Stimulated activated CD8-positive, alpha-beta memory T cell treated with anti-CD3 and anti-CD28 coated beads, Interleukin-2, amount 100 ng/mL, for 48 hours (primary cell): ENCODE results near the gene WDPCP.
"Not testable (repeated sequence)": the region's sequence is repeated elsewhere in the genome, so short reads cannot be mapped to it uniquely, and the experiment has no call there.

Experiments
- DNase-seq, 2 donors: peaks; one replicate each; pipeline ENCODE4 v3.0.0-alpha.2; 2020; ENCODE audit warnings: low read depth in 2 of 2

The WDPCP gene

GRCh38 chr2:63369146-63369545 lies 219.1 kb downstream of the WDPCP start:
- DNase-seq = no peak

GRCh38 chr2:63364866-63365265 lies 223.4 kb downstream of the WDPCP start:
- no peak for DNase-seq

GRCh38 chr2:63357722-63358121 lies 230.6 kb downstream of the WDPCP start:
- not testable (repeated sequence) for DNase-seq

- no peak for DNase-seq
Measured at GRCh38 chr2:63347361-63347760, 240.9 kb downstream of the WDPCP start.

- no peak for DNase-seq
Measured at GRCh38 chr2:63346411-63346810, 241.9 kb downstream of the WDPCP start.

- DNase-seq = no peak
Measured at GRCh38 chr2:63345285-63345633, 243.0 kb downstream of the WDPCP start.

- DNase-seq = no peak
Measured at GRCh38 chr2:63344575-63345284, 243.5 kb downstream of the WDPCP start.

GRCh38 chr2:63343397-63344109 lies 244.7 kb downstream of the WDPCP start:
- no peak for DNase-seq

- no peak for DNase-seq
Measured at GRCh38 chr2:63340443-63340842, 247.8 kb downstream of the WDPCP start.

GRCh38 chr2:63334910-63335309 lies 253.4 kb downstream of the WDPCP start:
- no peak for DNase-seq

GRCh38 chr2:63326473-63326872 lies 261.8 kb downstream of the WDPCP start:
- DNase-seq = no peak

- DNase-seq = not testable (repeated sequence)
Measured at GRCh38 chr2:63323662-63324061, 264.6 kb downstream of the WDPCP start.

GRCh38 chr2:63321973-63322372 lies 266.3 kb downstream of the WDPCP start:
- DNase-seq = not testable (repeated sequence)

GRCh38 chr2:63320669-63321068 lies 267.6 kb downstream of the WDPCP start:
- no peak for DNase-seq

GRCh38 chr2:63310614-63311013 lies 277.7 kb downstream of the WDPCP start:
- no peak for DNase-seq

GRCh38 chr2:63301481-63301880 lies 286.8 kb downstream of the WDPCP start:
- no peak for DNase-seq

- no peak for DNase-seq
Measured at GRCh38 chr2:63300835-63301234, 287.4 kb downstream of the WDPCP start.

GRCh38 chr2:63287956-63288355 lies 300.3 kb downstream of the WDPCP start:
- DNase-seq = no peak

GRCh38 chr2:63286520-63286919 lies 301.8 kb downstream of the WDPCP start:
- DNase-seq = not testable (repeated sequence)

GRCh38 chr2:63283273-63283672 lies 305.0 kb downstream of the WDPCP start:
- DNase-seq = no peak

- no peak for DNase-seq
Measured at GRCh38 chr2:63272560-63272959, 315.7 kb downstream of the WDPCP start.

GRCh38 chr2:63270717-63271116 lies 317.6 kb downstream of the WDPCP start:
- DNase-seq = no peak

GRCh38 chr2:63268946-63269345 lies 319.3 kb downstream of the WDPCP start:
- no peak for DNase-seq
